PFSK-1 (cell line): ENCODE results near the gene ISG20L2.
A peak's percentile ranks its signal among the peaks of the same experiment; 100 is the strongest.

Experiments used
- FOXP2 ChIP-seq: optimal IDR thresholded peaks from 2 replicates; pipeline ENCODE3; 2011; ENCODE audit warnings: borderline replicate concordance, control low read depth, inconsistent platforms; ENCODE audit not compliant: insufficient read depth; ENCODE audit errors: extremely low read length, extremely low read depth
- POLR2AphosphoS5 ChIP-seq: IDR thresholded peaks from 2 replicates; pipeline ENCODE4 v1.6.1; 2012; ENCODE audit warnings: low read depth, mild to moderate bottlenecking, control low read depth, low read length, moderate library complexity
- SIN3A ChIP-seq: IDR thresholded peaks from 2 replicates; pipeline ENCODE4 v1.6.1; 2012; ENCODE audit warnings: mild to moderate bottlenecking, low read length, moderate library complexity, borderline replicate concordance; ENCODE audit not compliant: insufficient read depth
- TAF1 ChIP-seq: IDR thresholded peaks from 2 replicates; pipeline ENCODE4 v1.6.1; 2012; ENCODE audit warnings: low read length, control low read depth, borderline replicate concordance; ENCODE audit not compliant: insufficient read depth
- TF ChIP-seq, protein P1 (sequence below), 2 experiments: IDR thresholded peaks; 2 replicates each; pipeline versions ENCODE4 v1.6.1 to v1.8.0; 2011 to 2012; ENCODE audit warnings: low read depth in 2 of 2, low read length in 2 of 2, control low read depth in 1 of 2, inconsistent platforms in 1 of 2, mild to moderate bottlenecking in 1 of 2, moderate library complexity in 1 of 2; ENCODE audit not compliant: insufficient read depth in 1 of 2

DNA sequence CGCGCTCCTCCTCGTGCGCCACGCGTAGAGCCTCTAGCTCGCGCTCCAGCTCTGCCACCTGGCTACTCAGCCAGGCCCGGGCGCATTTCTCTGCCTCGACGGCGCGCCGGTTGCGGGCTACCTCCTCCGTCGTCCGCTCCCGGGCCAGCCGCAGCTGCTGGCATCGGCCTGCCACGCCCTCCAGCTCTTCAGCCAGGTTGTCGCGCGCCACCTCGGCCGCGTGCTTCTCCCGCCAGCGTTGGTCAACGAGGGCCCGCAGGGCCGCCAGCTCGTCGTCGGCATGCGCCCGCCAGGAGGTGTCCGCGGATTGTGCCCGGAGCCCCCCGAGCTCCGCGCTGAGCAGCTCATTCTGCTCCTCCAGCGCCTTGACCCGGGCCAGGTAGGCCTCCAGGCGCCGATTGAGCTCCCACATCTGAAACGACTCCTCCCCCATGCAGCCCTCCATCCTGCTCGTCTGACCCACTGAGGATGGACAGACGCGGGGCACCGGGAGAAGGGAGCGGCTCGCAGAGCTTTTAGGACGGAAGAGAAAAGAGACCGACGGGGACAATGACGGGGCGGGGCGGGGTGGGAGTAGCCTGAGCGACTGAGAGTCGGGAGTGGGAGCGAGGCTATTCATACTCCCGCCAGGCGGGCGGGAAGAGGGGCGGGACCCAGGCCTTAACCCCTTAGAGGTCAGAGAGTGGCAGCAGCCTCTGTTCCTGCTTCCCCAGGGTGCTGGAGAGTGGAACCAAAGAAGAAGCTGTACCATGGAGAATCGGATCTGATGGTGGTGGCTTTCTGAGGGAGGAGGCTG lies 51.5 kb downstream of the ISG20L2 start, which contains the start of gene NES:
- TF ChIP-seq POLR2AphosphoS5 (peak; percentile 85), TAF1 (0 out of 2 replicates have a peak, but pooled peaks have one; percentile 45), FOXP2 (no peak), SIN3A (no peak)
- TF ChIP-seq, protein P1, sequence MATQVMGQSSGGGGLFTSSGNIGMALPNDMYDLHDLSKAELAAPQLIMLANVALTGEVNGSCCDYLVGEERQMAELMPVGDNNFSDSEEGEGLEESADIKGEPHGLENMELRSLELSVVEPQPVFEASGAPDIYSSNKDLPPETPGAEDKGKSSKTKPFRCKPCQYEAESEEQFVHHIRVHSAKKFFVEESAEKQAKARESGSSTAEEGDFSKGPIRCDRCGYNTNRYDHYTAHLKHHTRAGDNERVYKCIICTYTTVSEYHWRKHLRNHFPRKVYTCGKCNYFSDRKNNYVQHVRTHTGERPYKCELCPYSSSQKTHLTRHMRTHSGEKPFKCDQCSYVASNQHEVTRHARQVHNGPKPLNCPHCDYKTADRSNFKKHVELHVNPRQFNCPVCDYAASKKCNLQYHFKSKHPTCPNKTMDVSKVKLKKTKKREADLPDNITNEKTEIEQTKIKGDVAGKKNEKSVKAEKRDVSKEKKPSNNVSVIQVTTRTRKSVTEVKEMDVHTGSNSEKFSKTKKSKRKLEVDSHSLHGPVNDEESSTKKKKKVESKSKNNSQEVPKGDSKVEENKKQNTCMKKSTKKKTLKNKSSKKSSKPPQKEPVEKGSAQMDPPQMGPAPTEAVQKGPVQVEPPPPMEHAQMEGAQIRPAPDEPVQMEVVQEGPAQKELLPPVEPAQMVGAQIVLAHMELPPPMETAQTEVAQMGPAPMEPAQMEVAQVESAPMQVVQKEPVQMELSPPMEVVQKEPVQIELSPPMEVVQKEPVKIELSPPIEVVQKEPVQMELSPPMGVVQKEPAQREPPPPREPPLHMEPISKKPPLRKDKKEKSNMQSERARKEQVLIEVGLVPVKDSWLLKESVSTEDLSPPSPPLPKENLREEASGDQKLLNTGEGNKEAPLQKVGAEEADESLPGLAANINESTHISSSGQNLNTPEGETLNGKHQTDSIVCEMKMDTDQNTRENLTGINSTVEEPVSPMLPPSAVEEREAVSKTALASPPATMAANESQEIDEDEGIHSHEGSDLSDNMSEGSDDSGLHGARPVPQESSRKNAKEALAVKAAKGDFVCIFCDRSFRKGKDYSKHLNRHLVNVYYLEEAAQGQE (IDR thresholded peaks at IDR 0.05; ENCODE audit: insufficient read depth in 1 of 2, low read depth in 2 of 2, low read length in 2 of 2), result 0 out of 4 replicates have a peak, but pooled peaks of 1 of the 2 experiments have one; percentile 18
